HEK293T (cell line): ENCODE data around the gene SRGAP3.

Experiments
- CTCF ChIA-PET: fragments of 350-600 bp; formaldehyde crosslinking; extraction: SDS; loops from one replicate; lab custom pipeline; 2021; ENCODE audit warnings: antibody characterized with exemption, inconsistent platforms; lab: Yijun Ruan, JAX
- POLR2A ChIA-PET: fragments of 350-600 bp; formaldehyde crosslinking; extraction: SDS; loops from one replicate; lab custom pipeline; 2020; ENCODE audit warnings: antibody characterized with exemption, inconsistent platforms; lab: Yijun Ruan, JAX
- DNase-seq: peaks from one replicate; pipeline ENCODE4 v3.0.0; 2012; ENCODE audit warnings: mixed read lengths; ENCODE audit errors: extremely low spot score
- ARNT ChIP-seq: fragments of 450-650 bp; IDR thresholded peaks from 2 replicates; pipeline ENCODE4 v1.6.1; 2017; ENCODE audit warnings: mild to moderate bottlenecking
- BHLHE40 ChIP-seq: fragments of 450-650 bp; IDR thresholded peaks from 2 replicates; pipeline ENCODE4 v1.6.1; 2016; ENCODE audit warnings: mild to moderate bottlenecking, moderate library complexity, borderline replicate concordance
- CTBP1 ChIP-seq: fragments of 450-650 bp; IDR thresholded peaks from 2 replicates; pipeline ENCODE4 v1.6.1; 2016; ENCODE audit warnings: borderline replicate concordance
- ELF4 ChIP-seq: fragments of 450-650 bp; IDR thresholded peaks from 2 replicates; pipeline ENCODE4 v1.6.1; 2017; ENCODE audit warnings: antibody characterized with exemption
- FOXA1 ChIP-seq: fragments of 450-650 bp; IDR thresholded peaks from 2 replicates; pipeline ENCODE4 v1.6.1; 2016; ENCODE audit warnings: mild to moderate bottlenecking
- FOXK2 ChIP-seq: fragments of 450-650 bp; IDR thresholded peaks from 2 replicates; pipeline ENCODE4 v1.6.1; 2016; ENCODE audit warnings: mild to moderate bottlenecking
- FOXM1 ChIP-seq: fragments of 450-650 bp; IDR thresholded peaks from 2 replicates; pipeline ENCODE4 v1.6.1; 2017; ENCODE audit warnings: mild to moderate bottlenecking, borderline replicate concordance
- HDGF ChIP-seq: fragments of 450-650 bp; IDR thresholded peaks from 2 replicates; pipeline ENCODE4 v1.6.1; 2017; ENCODE audit warnings: antibody characterized with exemption, borderline replicate concordance
- L3MBTL2 ChIP-seq: fragments of 450-650 bp; conservative IDR thresholded peaks from 2 replicates; pipeline ENCODE4 v1.6.1; 2016; ENCODE audit warnings: mild to moderate bottlenecking
- LEF1 ChIP-seq: fragments of 450-650 bp; IDR thresholded peaks from 2 replicates; pipeline ENCODE4 v1.6.1; 2017; ENCODE audit warnings: mild to moderate bottlenecking, borderline replicate concordance
- NFRKB ChIP-seq: fragments of 450-650 bp; IDR thresholded peaks from 2 replicates; pipeline ENCODE4 v1.6.1; 2016; ENCODE audit warnings: mild to moderate bottlenecking, moderate library complexity
- SP1 ChIP-seq: fragments of 450-650 bp; IDR thresholded peaks from 2 replicates; pipeline ENCODE4 v1.6.1; 2017
- SUZ12 ChIP-seq: fragments of 450-650 bp; IDR thresholded peaks from 2 replicates; pipeline ENCODE4 v1.6.1; 2016; ENCODE audit warnings: mild to moderate bottlenecking
- TARDBP ChIP-seq: fragments of 450-650 bp; IDR thresholded peaks from 2 replicates; pipeline ENCODE4 v1.6.1; 2016
- ZNF384 ChIP-seq: fragments of 450-650 bp; IDR thresholded peaks from 2 replicates; pipeline ENCODE4 v1.6.1; 2016
- TF ChIP-seq, protein P1 (sequence below): fragments of 450-650 bp; IDR thresholded peaks from 2 replicates; pipeline ENCODE4 v1.6.1; 2016

Gene SRGAP3

DNA sequence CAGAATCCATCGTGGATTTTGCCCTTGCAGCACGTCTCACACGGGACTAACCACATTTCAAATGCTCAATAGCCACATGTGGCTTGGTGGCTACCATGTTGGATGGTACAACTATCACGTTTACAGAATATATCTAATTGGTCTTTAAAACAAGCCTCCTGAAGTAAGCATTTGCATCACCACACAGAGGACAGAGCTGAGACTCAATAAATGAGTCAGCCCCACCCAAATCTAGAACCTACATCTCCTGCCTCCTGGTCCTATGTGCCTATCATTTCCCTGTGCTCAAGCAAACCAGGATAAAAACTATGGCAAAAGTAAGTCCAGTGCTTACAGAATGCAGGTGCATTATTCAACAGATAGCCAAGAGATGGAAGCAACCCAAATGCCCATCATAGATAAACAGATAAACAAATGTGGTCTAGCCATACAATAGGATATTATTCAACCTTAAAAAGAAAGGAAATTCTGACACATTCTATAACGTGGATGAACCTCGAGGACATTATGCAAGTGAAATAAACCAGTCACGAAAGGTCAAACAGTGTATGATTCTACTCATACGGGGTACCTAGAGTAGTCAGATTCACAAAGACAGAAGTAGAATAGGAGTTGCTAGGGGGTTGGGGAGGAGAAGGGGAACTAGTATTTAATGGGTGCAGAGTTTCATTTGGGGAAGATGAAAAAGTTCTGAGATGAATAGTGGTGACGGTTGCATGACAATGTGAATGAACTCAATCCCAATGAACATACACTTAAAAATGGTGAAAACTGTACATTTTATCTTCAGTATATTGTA is 43.9 kb downstream of the SRGAP3 start:
- no peak for TF ChIP-seq FOXM1
- no peak for TF ChIP-seq CTBP1
- TF ChIP-seq ARNT = no peak
- TF ChIP-seq ZNF384 = no peak
- no peak for TF ChIP-seq LEF1
- no peak for TF ChIP-seq FOXA1
- no peak for TF ChIP-seq FOXK2
- TF ChIP-seq SUZ12 = no peak
- no peak for TF ChIP-seq SP1
- TF ChIP-seq NFRKB = no peak

GRCh38 chr3:9204253-9204992 is 45.0 kb downstream of the SRGAP3 start:
- POLR2A ChIA-PET = no interaction called here
- CTCF ChIA-PET = no interaction called here

More for the DNA sequence above, 43.9 kb downstream of the SRGAP3 start:
- ChIA-PET POLR2A (no interaction called here), CTCF (no interaction called here)
- DNase-seq = no peak

GRCh38 chr3:9203317-9203716 is 46.1 kb downstream of the SRGAP3 start:
- CTCF ChIA-PET = no interaction called here

More at GRCh38 chr3:9204253-9204992, 45.0 kb downstream of the SRGAP3 start:
- DNase-seq = no peak
- TF ChIP-seq HDGF = no peak
- no peak for TF ChIP-seq SP1
- no peak for TF ChIP-seq L3MBTL2
- TF ChIP-seq LEF1 = no peak
- TF ChIP-seq ELF4 = no peak
- TF ChIP-seq CTBP1 = no peak
- TF ChIP-seq ZNF384 = no peak
- no peak for TF ChIP-seq TARDBP
- TF ChIP-seq FOXA1 = no peak
- no peak for TF ChIP-seq NFRKB
- no peak for TF ChIP-seq FOXM1
- TF ChIP-seq, protein P1, sequence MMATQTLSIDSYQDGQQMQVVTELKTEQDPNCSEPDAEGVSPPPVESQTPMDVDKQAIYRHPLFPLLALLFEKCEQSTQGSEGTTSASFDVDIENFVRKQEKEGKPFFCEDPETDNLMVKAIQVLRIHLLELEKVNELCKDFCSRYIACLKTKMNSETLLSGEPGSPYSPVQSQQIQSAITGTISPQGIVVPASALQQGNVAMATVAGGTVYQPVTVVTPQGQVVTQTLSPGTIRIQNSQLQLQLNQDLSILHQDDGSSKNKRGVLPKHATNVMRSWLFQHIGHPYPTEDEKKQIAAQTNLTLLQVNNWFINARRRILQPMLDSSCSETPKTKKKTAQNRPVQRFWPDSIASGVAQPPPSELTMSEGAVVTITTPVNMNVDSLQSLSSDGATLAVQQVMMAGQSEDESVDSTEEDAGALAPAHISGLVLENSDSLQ = no peak
- TF ChIP-seq BHLHE40 = no peak
- TF ChIP-seq ARNT = no peak
- TF ChIP-seq FOXK2 = no peak
- no peak for TF ChIP-seq SUZ12

DNA sequence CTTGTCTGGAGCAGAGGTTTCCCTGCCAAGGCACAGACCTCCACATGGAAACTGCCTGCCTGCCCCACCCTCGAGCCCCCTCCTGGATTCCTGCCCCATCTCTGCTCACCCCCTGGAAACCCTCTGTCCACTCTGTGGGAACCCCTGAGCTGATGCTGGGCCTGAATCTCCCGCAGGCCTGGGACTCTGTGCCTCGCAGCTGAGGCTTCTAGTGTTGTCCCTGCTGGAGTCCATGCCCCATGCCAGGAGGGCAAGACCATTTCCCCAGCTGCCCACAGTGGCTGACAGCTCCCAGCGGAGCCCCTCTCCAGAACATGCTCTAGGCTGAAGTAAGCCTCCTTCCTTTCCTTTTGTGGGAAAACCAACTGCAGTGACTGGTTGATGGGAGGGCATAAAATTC is 46.9 kb downstream of the SRGAP3 start:
- POLR2A ChIA-PET = no interaction called here
- CTCF ChIA-PET = no interaction called here
- DNase-seq = no peak
- TF ChIP-seq LEF1 (no peak), NFRKB (no peak), BHLHE40 (no peak), TARDBP (no peak), FOXM1 (no peak), SUZ12 (no peak), FOXK2 (no peak), L3MBTL2 (no peak), ZNF384 (no peak), ELF4 (no peak), SP1 (no peak), HDGF (no peak), ARNT (no peak), FOXA1 (no peak), CTBP1 (no peak)
- TF ChIP-seq, protein P1 = no peak

More at GRCh38 chr3:9203317-9203716, 46.1 kb downstream of the SRGAP3 start:
- TF ChIP-seq NFRKB = no peak
- TF ChIP-seq SUZ12 = no peak
- TF ChIP-seq FOXK2 = no peak
- no peak for TF ChIP-seq TARDBP
- TF ChIP-seq, protein P1 = no peak
- TF ChIP-seq FOXA1 = no peak
- no peak for TF ChIP-seq ZNF384
- no peak for TF ChIP-seq ARNT
- TF ChIP-seq LEF1 = no peak
- POLR2A ChIA-PET = no interaction called here
- DNase-seq = no peak

- POLR2A ChIA-PET = no interaction called here
- no peak for TF ChIP-seq SUZ12
- no peak for TF ChIP-seq L3MBTL2
- no peak for TF ChIP-seq FOXM1
- TF ChIP-seq SP1 = no peak
- TF ChIP-seq, protein P1 = no peak
- TF ChIP-seq ELF4 = no peak
- no peak for TF ChIP-seq LEF1
- TF ChIP-seq FOXK2 = no peak
- no peak for TF ChIP-seq BHLHE40
- no peak for TF ChIP-seq FOXA1
- no peak for TF ChIP-seq NFRKB
- no peak for TF ChIP-seq ZNF384
- no peak for TF ChIP-seq HDGF
- no peak for DNase-seq
- CTCF ChIA-PET = interaction anchor here (0.6 kb wide), 1 partner anchor 12 kb away, joined by 4 read pairs; no protein-coding TSS in a partner anchor
Observed at GRCh38 chr3:9201955-9202354, 47.5 kb downstream of the SRGAP3 start.
